Activated CD4-positive, alpha-beta T cell treated with anti-CD3 and anti-CD28 coated beads, Interleukin-2, amount 10 ng/mL, durations not matched to agents 7 days and 5 days (primary cell): Measurements from ENCODE around the gene OSBPL3. TPM values are rescaled to one million over a fixed set of nuclear protein-coding genes. Genes with fewer than 3 reads are reported as not detected.

Experiments
- CTCF ChIA-PET: fragments of 350-600 bp; sonication (Branson Sonifier 250); formaldehyde crosslinking; loops from one replicate; lab custom pipeline; 2021; ENCODE audit warnings: antibody characterized with exemption; lab: Charles Lee
- POLR2A ChIA-PET: fragments of 350-600 bp; sonication (Branson Sonifier 250); formaldehyde crosslinking; loops from one replicate; lab custom pipeline; 2021; ENCODE audit warnings: antibody characterized with exemption; lab: Charles Lee
- DNase-seq: peaks from one replicate; pipeline ENCODE4 v3.0.0-alpha.2; 2020
- H3K27ac Mint-ChIP-seq: one replicate; pipeline ENCODE4 v1.8.0; 2021; ENCODE audit warnings: mild to moderate bottlenecking, moderate library complexity, mixed read lengths
- H3K27me3 Mint-ChIP-seq: one replicate; pipeline ENCODE4 v1.8.0; 2021; ENCODE audit warnings: mixed read lengths
- H3K36me3 Mint-ChIP-seq: one replicate; pipeline ENCODE4 v1.8.0; 2021; ENCODE audit warnings: low read depth, mixed read lengths
- H3K4me1 Mint-ChIP-seq: one replicate; pipeline ENCODE4 v1.8.0; 2021; ENCODE audit warnings: mixed read lengths
- H3K4me3 Mint-ChIP-seq: one replicate; pipeline ENCODE4 v1.8.0; 2021; ENCODE audit warnings: mild to moderate bottlenecking, moderate library complexity, mixed read lengths
- H3K9me3 Mint-ChIP-seq: one replicate; pipeline ENCODE4 v1.8.0; 2021; ENCODE audit warnings: mixed read lengths
- total RNA-seq, 2 experiments: library from RNA; stranded (reverse); gene quantifications; one replicate each; pipeline ENCODE4 v1.2.3, GENCODE V29; 2021

The OSBPL3 gene
- total RNA-seq, 2 experiments from 2014 or later = 77.5 to 77.9 TPM

DNA sequence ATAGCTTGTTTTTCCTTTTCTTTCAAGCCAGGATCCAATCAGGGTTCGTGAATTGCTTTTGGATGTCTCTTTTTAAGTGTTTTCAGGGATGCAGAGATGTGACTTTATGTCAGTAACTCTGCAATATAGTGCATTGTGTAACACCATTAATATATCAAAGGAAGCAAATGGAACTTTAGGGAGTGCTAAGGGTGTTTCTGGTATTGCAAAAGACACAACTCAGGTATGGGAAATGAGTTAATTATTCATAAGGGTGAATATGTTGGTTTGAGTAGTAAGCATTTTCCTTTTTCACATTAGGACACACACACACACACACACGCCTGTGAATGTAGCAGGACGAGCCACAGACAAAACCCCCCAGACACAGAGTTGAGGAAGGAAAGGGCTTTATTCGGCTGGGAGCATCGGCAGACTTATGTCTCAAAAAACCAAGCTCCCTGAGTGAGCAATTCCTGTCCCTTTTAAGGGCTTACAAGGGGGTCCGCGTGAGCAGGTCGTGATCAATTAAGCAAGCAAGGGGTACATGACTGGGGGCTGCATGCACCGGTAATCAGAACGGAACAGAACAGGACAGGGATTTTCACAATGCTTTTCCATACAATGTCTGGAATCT is 190.9 kb downstream of the OSBPL3 start:
- peaks cover 13% of the 10 kb centered on the region for H3K36me3 Mint-ChIP-seq
- H3K4me1 Mint-ChIP-seq = peaks cover 4% of the 10 kb centered on the region
- ChIA-PET POLR2A (no interaction called here), CTCF (no interaction called here)
- H3K4me3 Mint-ChIP-seq = no peak overlapping the region
- H3K9me3 Mint-ChIP-seq = peaks cover 11% of the 10 kb centered on the region
- no peaks in the 10 kb centered on the region for H3K27me3 Mint-ChIP-seq
- no peak for DNase-seq
- no peak overlapping the region for H3K27ac Mint-ChIP-seq

DNA sequence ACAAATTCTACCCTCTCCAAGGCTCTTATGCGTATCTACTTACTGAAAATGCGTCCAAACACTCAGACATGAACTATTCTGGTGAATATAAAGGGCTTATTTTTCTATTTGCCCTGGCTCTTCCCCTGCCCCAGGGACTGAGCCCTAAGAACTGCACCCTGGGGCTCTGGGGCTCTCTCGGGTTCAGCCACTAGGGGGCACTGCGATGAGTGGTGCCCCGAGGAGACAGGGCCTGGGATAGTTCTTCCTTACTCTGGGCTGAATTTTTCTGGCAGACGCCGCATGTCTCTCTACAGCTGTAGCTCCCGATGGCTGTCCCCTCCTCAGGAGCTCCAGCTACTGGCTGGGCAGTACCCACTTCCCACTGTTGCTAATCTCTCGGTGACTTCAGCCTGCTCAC is 191.9 kb downstream of the OSBPL3 start:
- H3K27ac Mint-ChIP-seq = no peak overlapping the region
- no peak for DNase-seq
- POLR2A ChIA-PET = no interaction called here
- H3K27me3 Mint-ChIP-seq = no peaks in the 10 kb centered on the region
- peaks cover 18% of the 10 kb centered on the region for H3K9me3 Mint-ChIP-seq
- no peak overlapping the region for H3K4me3 Mint-ChIP-seq
- CTCF ChIA-PET = no interaction called here
- peaks cover 19% of the 10 kb centered on the region for H3K36me3 Mint-ChIP-seq
- H3K4me1 Mint-ChIP-seq = no peaks in the 10 kb centered on the region

DNA sequence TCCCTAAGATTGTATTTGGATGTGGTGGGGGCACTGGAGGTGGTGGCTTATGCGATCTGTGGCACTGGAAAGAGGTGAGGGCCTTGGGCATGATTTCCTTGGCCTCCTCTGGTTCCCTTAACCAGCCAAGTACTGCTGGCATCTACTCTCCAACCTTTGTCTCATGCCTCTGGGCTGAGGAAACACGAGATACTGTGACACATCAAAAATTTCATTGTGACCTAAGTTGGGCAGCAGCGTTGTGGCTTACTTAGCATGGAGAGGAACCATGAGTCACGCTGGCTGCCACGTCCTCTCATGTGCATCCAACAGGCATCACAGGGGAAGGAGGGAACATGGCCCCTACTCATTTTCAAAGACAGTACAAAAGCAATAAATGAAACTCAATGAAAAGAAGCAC is 193.0 kb downstream of the OSBPL3 start:
- Mint-ChIP-seq H3K27ac (no peak overlapping the region), H3K4me1 (no peaks in the 10 kb centered on the region), H3K36me3 (peaks cover 13% of the 10 kb centered on the region), H3K4me3 (no peak overlapping the region), H3K9me3 (peaks cover 18% of the 10 kb centered on the region), H3K27me3 (no peaks in the 10 kb centered on the region)
- ChIA-PET POLR2A (no interaction called here), CTCF (no interaction called here)
- DNase-seq = no peak

DNA sequence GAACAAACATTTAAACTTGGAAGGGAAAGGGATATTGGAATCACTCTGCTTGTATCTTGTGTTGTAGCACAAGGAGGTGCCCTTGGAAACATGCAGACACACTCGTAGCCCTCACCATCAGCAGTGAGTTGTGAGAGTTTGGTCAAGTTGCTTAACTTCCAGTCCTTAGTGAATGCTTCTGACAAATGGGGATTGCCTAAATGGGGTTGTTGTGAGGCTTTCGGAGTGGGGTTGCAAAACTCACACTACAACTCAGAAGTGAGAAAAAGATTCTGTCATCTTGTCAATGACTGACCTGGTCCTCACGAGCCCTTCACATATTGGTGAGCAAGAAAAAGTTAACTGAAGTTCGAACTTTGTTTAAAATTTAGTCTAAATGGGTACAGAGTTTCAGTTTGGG is 193.7 kb downstream of the OSBPL3 start:
- H3K9me3 Mint-ChIP-seq = peaks cover 18% of the 10 kb centered on the region
- DNase-seq = no peak
- no peaks in the 10 kb centered on the region for H3K27me3 Mint-ChIP-seq
- H3K27ac Mint-ChIP-seq = no peak overlapping the region
- ChIA-PET POLR2A (no interaction called here), CTCF (no interaction called here)
- H3K4me1 Mint-ChIP-seq = no peaks in the 10 kb centered on the region
- H3K36me3 Mint-ChIP-seq = peaks cover 11% of the 10 kb centered on the region
- no peak overlapping the region for H3K4me3 Mint-ChIP-seq

DNA sequence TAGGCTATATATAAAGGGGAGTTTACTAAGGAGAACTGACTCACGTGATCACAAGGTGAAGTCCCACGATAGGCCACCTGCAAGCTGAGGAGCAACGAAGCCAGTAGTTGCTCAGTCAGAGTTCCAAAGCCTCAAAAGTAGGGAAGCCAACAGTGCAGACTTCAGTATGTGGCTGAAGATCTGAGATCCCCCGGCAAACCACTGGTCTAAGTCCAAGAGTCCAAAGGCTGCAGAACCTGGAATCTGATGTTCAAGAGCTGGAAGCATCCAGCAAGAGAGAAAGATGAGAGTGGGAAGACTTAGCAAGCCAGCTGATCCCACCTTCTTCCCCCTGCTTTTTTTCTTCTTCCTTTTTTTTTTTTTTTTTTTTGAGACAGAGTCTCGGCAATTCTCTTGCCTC is 195.7 kb downstream of the OSBPL3 start:
- Mint-ChIP-seq H3K27ac (no peak overlapping the region), H3K36me3 (peaks cover 11% of the 10 kb centered on the region), H3K27me3 (no peaks in the 10 kb centered on the region), H3K4me3 (no peak overlapping the region), H3K9me3 (peaks cover 10% of the 10 kb centered on the region), H3K4me1 (no peaks in the 10 kb centered on the region)
- no peak for DNase-seq
- ChIA-PET POLR2A (no interaction called here), CTCF (no interaction called here)

DNA sequence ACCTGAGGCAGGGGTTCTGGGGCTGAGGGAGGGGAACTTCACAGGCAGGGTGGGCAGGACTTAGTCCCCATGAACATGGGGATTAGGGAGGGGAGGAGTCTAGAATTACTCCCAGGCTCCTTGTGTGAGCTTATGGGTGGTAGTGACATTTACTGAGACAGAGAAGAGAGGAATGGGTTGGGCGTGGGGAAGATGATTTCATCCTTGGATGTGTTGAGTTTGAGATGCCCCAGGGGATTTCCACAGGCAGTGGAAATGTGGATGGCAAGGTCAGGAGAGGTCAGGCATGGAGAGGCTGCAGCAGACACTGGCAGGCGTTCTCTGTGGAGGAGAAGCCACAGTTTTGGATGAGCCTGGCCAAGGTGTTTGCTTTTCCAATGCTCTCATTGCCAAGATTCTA is 196.3 kb downstream of the OSBPL3 start:
- ChIA-PET CTCF (interaction anchor here (1.1 to 1.4 kb wide), 2 partner anchors 13 to 23 kb away, joined by 3 read pairs; no protein-coding TSS in a partner anchor), POLR2A (interaction anchor here (0.6 kb wide), 1 partner anchor 22 kb away, joined by 4 read pairs; no protein-coding TSS in a partner anchor)
- Mint-ChIP-seq H3K36me3 (peaks cover 11% of the 10 kb centered on the region), H3K4me1 (peaks cover 2% of the 10 kb centered on the region), H3K27me3 (no peaks in the 10 kb centered on the region), H3K4me3 (no peak overlapping the region), H3K27ac (no peak overlapping the region), H3K9me3 (peaks cover 7% of the 10 kb centered on the region)
- no peak for DNase-seq

DNA sequence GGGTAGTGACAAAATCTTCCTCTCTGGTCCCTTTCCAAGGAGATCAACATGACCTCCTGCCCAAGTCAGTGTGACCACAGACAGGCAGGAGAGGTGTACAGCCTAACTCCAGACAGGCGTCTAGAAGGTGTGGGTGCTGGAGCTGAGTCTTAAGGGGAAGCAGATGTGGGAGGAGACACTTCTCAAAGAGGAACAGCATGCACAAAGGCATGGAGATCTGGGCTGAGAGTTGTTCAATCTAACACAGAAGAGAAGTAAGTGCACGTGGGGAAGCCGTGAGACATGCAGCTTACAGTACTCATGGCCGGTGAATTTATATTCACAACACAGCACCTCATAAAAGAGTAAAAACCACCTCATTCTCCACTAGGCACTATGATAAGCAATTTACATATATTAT is 198.9 kb downstream of the OSBPL3 start:
- Mint-ChIP-seq H3K9me3 (peaks cover 7% of the 10 kb centered on the region), H3K27me3 (no peaks in the 10 kb centered on the region), H3K4me3 (no peak overlapping the region), H3K27ac (no peak overlapping the region), H3K4me1 (peaks cover 2% of the 10 kb centered on the region), H3K36me3 (peaks cover 11% of the 10 kb centered on the region)
- DNase-seq = no peak
- CTCF ChIA-PET = interaction anchor here (0.8 kb wide), 1 partner anchor 12 kb away, joined by 3 read pairs; no protein-coding TSS in a partner anchor
- POLR2A ChIA-PET = no interaction called here

DNA sequence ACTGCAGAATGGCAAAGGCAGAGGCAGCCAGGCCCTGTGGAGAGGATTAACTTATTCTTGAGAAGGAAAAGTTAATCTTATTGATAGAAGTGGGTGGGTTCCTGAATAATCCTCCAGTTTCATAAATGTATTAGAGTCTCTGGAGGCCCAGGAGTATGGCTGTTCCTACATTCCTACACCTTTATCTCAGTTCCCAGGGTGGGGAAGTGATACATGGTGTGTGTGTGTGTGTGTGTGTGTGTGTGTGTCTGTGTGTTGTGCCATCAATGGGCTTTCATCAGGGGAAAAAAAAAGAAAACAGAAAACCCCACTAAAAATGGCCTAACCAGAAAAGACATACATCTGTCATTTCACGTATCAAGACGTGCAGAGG is 200.7 kb downstream of the OSBPL3 start:
- peaks cover 7% of the 10 kb centered on the region for H3K9me3 Mint-ChIP-seq

DNA sequence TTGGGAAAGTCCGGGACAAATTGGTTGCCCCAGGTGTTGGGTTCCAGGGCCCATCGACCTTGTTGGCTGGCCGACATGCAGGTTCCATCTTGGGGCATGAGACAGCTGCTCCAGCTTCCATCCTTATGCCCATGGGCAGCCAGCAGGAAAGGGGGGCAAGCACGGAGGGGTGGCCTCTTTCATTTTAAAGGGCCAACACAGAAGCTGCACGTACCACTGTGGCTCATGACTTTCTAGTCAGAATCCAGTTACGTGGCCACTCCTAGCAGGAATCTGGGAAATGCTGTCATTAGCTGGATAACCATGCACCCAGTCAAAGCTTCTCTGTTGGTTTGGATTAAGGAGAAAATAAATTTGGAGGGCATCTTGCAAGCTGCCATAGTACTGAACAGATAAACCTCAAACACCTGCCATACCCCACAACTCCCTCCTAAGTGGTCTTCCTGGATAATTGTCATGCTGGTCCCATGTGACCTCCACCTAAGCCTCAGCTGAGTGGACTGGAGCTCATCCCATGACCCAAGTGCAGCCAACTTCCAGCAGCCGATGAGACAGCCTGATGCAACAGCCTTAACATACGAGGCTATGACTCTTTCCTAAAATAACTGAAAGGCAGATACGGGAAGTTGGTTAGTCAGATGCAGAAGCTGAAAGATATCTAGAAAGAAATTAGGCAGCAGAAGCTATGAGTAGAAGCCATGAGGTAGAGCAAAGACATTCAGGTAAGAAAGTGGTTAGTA is 201.3 kb downstream of the OSBPL3 start:
- H3K27ac Mint-ChIP-seq = no peak overlapping the region
- H3K4me1 Mint-ChIP-seq = peaks cover 5% of the 10 kb centered on the region
- H3K36me3 Mint-ChIP-seq = peaks cover 6% of the 10 kb centered on the region
- H3K4me3 Mint-ChIP-seq = no peak overlapping the region
- H3K27me3 Mint-ChIP-seq = no peaks in the 10 kb centered on the region
- DNase-seq = no peak
- ChIA-PET CTCF (interaction anchor here (1.2 to 1.4 kb wide), 2 partner anchors 23 to 34 kb away, joined by 3 to 5 read pairs; no protein-coding TSS in a partner anchor), POLR2A (no interaction called here)
- peaks cover 4% of the 10 kb centered on the region for H3K9me3 Mint-ChIP-seq

More for the DNA sequence above, 200.7 kb downstream of the OSBPL3 start:
- ChIA-PET CTCF (interaction anchor here (1.2 to 1.4 kb wide), 2 partner anchors 23 to 33 kb away, joined by 3 to 5 read pairs; no protein-coding TSS in a partner anchor), POLR2A (no interaction called here)
- Mint-ChIP-seq H3K4me1 (peaks cover 2% of the 10 kb centered on the region), H3K36me3 (peaks cover 11% of the 10 kb centered on the region), H3K4me3 (no peak overlapping the region), H3K27me3 (no peaks in the 10 kb centered on the region), H3K27ac (no peak overlapping the region)
- no peak for DNase-seq

DNA sequence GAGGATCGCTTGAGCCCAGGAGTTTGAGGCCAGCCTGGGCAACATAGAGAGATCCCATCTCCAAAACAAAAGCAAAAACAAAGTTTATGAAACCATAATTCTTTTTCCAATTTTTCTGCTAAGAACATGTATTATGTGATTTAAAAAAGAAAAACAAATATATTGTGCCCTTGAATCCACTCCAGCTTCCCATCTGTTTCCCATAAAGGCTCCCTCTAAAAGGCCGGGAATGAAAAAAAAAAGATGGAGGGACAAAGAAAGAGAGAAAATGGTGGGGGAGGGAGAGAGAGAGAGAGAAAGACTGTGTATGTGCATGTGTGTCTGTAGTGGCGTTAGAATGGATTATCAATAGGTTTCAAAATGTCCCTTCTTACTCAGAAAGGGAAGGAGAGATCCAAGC is 202.2 kb downstream of the OSBPL3 start:
- POLR2A ChIA-PET = no interaction called here
- H3K36me3 Mint-ChIP-seq = peaks cover 3% of the 10 kb centered on the region
- peaks cover 3% of the 10 kb centered on the region for H3K9me3 Mint-ChIP-seq
- no peak overlapping the region for H3K27ac Mint-ChIP-seq
- CTCF ChIA-PET = interaction anchor here (1.0 to 1.4 kb wide), 3 partner anchors 22 to 43 kb away, joined by 3 to 5 read pairs (median 3); no protein-coding TSS in a partner anchor
- H3K4me3 Mint-ChIP-seq = no peak overlapping the region
- peaks cover 9% of the 10 kb centered on the region for H3K4me1 Mint-ChIP-seq
- DNase-seq = no peak
- H3K27me3 Mint-ChIP-seq = no peaks in the 10 kb centered on the region

DNA sequence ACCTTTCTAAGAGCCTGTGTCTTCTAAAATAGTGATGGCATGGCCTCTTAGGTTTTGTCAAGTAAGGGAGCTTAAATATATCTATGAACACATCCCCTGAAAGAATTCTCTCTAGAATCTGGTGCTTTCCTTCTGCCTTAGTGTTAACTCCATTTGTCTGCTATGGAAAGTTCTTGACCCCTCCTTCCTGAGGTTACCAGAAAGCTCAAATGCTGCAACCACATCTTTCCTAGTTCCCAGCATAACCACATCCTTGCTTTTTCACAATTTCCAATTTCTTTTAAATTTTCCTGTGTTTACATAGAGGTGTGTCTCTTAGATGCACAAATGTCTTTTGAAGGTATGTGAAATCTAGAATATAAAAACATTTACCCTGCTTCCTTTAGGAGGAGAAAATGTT is 206.3 kb downstream of the OSBPL3 start:
- peaks cover 28% of the 10 kb centered on the region for H3K4me1 Mint-ChIP-seq
- CTCF ChIA-PET = interaction anchor here (1.0 kb wide), 1 partner anchor 12 kb away, joined by 3 read pairs; no protein-coding TSS in a partner anchor

DNA sequence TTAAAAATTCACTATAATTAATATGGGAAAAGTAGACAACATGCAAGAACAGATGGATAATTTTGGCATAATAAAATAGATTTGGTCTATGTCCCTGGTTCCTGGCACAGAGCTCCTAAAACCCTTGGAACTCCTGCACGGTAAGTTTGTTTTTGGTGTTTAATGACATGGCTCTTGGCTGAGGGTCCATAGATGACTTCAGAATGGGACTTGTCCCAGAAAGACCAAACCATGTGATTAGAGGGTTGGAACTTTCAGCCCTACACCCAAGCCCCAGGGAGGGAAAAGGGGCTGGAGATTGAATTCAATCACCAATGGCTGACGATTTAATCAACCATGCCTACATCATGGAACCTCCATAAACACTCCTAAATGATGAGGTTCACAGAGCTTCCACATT is 210.1 kb downstream of the OSBPL3 start:
- Mint-ChIP-seq H3K4me3 (no peak overlapping the region), H3K4me1 (peaks cover 34% of the 10 kb centered on the region), H3K36me3 (peaks cover 8% of the 10 kb centered on the region), H3K9me3 (peaks cover 10% of the 10 kb centered on the region), H3K27ac (no peak overlapping the region), H3K27me3 (peaks cover 17% of the 10 kb centered on the region)
- no peak for DNase-seq
- ChIA-PET CTCF (interaction anchor here (1.5 to 1.7 kb wide), 3 partner anchors 12 to 142 kb away, joined by 3 to 6 read pairs (median 3); no protein-coding TSS in a partner anchor), POLR2A (no interaction called here)

More for the DNA sequence above, 206.3 kb downstream of the OSBPL3 start:
- Mint-ChIP-seq H3K9me3 (peaks cover 10% of the 10 kb centered on the region), H3K4me3 (no peak overlapping the region), H3K36me3 (peaks cover 8% of the 10 kb centered on the region), H3K27me3 (no peaks in the 10 kb centered on the region), H3K27ac (no peak overlapping the region)
- POLR2A ChIA-PET = no interaction called here
- DNase-seq = no peak
